ENCODE measurements around the gene GRXCR1.

Gene GRXCR1

DNA sequence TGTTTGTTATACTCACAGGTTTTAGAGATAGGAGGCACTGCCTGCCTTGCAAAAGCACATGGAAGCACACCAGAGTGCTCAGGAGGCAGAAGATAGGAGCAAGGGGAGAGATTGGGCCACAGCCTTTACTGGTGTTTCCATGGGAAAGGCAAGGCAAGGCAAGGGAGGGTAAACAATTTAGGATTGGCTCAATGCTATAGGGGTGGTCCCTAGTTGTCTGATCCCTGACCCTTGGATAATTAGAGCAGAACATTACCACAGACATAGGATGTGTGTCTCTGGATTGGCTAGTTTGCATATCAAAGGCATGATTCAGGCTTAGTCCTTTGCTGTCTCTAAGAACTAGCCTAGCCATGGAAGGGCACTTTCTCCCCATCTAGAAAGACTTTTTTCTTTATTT is 36.1 kb downstream of the GRXCR1 start:
- DNase-seq: no peak

DNA sequence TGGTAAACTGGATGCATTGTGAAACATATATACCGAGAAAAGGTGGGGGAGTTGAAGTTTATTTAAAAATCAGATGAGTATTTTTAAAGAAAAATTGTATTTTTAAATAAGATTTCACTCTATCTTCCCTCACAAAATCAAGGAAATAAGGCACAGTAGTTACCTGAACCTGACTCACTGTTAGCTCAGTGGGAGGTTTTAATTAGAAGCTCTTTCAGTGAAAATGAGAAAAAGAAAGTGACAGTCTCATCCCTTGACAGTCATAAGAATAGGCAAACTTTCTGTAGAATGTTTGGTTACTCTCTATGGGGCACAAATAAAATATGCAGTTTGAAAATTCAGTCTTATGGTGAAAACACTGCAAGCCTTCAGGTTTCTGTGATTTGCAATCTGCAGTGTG is 49.7 kb downstream of the GRXCR1 start:
- DNase-seq: no peak

DNA sequence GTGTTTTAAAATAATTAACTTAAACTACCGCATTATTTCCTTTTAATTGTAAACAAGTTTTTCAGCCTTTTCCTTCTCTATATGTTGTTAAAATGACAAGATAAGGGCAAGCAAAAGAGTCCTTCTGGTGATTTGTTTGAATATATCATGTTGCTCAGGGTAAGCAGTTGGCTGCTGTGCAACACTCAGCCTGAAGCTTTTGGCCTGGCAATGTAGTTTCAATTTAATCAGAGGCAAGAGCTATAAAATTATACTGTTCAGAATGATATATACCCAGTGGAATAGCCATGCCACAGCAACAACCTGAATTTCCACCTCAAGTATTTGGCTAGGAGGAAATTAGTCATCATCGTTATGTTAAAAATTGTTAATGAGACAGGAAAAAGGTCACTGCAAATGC is 53.4 kb downstream of the GRXCR1 start:
- DNase-seq: no peak

DNA sequence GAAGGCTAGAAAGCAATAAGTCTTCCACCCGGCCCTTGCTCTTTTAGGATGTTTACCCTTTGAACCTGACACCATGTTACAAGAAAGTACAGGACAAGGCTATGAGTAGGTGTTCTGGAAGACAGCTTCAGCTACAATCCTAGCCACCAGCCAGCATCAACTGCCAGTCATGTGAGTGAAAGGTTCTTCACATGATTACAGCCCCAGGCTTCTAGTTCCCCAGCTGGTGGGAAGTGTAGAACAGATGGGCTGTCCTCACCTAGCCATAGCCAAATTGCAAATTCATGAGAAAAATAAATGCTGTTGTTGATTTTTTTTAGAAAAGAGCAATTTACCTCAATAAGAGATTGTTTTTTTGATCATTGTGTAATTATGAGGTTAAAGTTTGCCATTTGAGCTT is 60.8 kb downstream of the GRXCR1 start:
- no peak for DNase-seq

DNA sequence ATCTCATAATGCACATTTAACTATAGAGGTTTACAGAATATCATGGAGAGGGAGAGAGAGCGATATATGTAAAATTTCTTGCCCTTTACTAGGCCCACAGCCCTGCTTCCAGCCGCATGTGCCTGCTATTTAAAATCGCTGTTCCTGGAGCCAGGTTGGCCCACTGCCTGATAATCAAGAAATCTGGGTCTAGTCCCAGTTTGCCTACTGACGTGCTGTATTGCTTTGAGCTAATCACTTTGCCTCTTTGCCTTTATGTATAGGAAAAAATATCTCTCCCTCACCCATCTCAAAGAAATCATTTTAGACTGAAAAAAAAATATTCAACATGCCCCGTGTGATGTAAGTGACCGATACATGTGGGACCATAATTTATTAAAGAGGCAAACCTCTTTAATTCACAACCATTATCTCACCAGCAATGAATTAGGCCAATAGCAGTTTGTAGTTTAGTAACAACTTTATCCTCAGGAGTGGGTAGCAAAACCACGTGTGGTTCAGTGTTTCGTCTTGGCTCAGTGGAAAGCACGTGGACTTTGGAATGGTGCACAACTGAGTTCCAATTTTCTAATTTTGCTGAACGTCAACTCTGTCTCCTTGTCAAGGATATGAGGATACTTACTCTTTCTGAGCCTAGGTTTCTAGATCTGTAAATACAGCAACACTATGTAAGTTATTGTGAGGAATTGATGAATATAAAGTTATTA is 62.6 kb downstream of the GRXCR1 start:
- DNase-seq: no peak

- no peak for DNase-seq
Measured at GRCh38 chr4:42955746-42956505, 63.4 kb downstream of the GRXCR1 start.

GRCh38 chr4:42965326-42965725 is 72.8 kb downstream of the GRXCR1 start:
- DNase-seq: no peak

DNA sequence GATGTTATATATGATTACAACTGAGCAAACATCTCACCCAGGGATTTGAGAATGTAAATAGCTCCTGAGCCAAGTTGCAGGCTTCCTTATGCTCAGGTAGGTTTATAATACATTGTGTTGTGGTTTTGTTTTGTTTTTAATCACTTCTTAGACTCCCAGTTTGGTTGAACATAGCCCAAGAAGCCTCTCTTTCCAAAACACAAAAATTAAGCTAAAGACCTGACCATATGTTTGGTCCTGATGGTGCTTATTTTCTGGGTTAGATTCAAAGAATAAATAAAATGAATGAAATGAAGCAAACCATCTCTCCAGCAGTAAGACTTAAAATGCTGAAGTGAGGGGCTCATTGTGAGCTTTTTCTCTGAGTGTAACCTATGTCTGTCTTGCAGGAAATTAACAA is 93.5 kb downstream of the GRXCR1 start:
- DNase-seq: no peak

GRCh38 chr4:42995343-42995944 is 102.9 kb downstream of the GRXCR1 start:
- DNase-seq: peak; percentile 1

GRCh38 chr4:43008793-43009192 is 116.3 kb downstream of the GRXCR1 start:
- no peak for DNase-seq

- DNase-seq: no peak
Measured at GRCh38 chr4:43014256-43014655, 121.7 kb downstream of the GRXCR1 start.

GRCh38 chr4:43041632-43042031 is 149.1 kb downstream of the GRXCR1 start:
- DNase-seq: no peak

DNA sequence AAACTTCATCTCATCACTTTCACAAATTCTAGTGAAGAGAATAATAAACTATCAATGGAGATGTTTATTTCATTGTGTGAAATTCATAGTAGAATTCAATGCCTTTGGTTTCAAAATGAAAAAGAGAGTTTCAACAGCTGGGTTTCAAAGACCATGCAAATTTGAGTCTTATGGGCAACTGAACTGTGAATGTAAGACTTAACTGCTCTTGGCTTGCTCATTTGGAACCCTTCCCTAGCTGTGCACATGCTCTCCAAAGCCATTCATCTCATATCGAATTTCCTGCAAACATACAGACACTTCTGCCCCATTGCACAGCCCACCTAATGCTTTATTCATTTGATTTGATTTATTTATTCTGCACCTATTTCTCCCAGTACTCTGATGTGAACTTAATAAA is 154.5 kb downstream of the GRXCR1 start:
- DNase-seq: no peak

GRCh38 chr4:43048570-43048969 is 156.1 kb downstream of the GRXCR1 start:
- no peak for DNase-seq

DNA sequence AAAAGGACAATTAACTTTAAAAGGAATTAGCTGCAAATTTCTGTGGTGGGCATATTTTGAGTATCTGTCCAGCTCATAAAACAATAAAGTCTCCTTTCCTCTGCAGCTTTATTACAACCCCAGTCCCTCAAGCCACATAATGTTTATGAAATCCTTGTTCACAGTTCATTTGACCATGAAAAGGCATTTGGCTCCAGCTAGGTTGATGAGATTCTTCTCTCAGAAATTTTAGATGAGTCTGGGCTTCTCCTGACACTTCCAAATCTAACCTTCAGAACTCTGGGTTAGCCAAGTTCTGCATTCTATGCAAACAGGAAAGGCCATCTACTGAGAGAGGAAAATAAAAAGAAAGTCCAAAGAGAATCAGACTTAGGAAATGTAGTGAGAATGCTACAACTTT is 156.8 kb downstream of the GRXCR1 start:
- no peak for DNase-seq

- no peak for DNase-seq
Measured at GRCh38 chr4:43066415-43066814, 173.9 kb downstream of the GRXCR1 start.

DNA sequence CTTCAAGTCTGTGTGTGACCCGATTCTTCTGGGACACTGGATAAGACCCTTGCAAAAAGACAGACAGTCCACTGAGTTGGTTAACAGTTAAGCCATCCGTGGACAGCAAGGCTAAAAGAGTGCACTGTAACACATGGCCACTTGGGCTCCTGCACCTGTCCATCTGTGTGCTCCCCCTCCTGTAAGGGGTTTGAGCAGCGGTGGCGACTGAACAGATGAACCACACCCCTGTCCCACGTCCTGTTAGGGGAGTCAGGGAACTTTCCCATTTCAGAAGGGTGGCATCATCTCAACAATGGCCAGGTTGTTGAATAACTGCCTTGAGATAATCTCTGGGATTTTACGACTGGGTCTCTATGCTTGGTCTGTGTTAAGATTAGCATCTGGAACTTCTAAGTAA is 178.6 kb downstream of the GRXCR1 start:
- no peak for DNase-seq
